HUES48 (cell line): ENCODE data around the gene TRIM42.

Experiments
- H3K27ac ChIP-seq: one replicate; pipeline ENCODE4 v1.7.0; 2013; ENCODE audit warnings: low read depth, low read length, inconsistent platforms
- H3K27me3 ChIP-seq: 2 replicates; pipeline ENCODE4 v1.6.1; 2013; ENCODE audit warnings: mild to moderate bottlenecking, low read length; ENCODE audit not compliant: control insufficient read depth, insufficient read depth
- H3K36me3 ChIP-seq: 2 replicates; pipeline ENCODE4 v1.6.1; 2013; ENCODE audit warnings: low read length; ENCODE audit not compliant: control insufficient read depth, insufficient read depth
- H3K4me1 ChIP-seq: 2 replicates; pipeline ENCODE4 v1.6.1; 2013; ENCODE audit warnings: mild to moderate bottlenecking, low read length; ENCODE audit not compliant: control insufficient read depth, insufficient read depth
- H3K4me3 ChIP-seq: 2 replicates; pipeline ENCODE4 v1.5.1; 2013; ENCODE audit warnings: mild to moderate bottlenecking, low read depth, low read length
- H3K9ac ChIP-seq: 2 replicates; pipeline ENCODE4 v1.6.1; 2013; ENCODE audit warnings: mild to moderate bottlenecking, low read depth, low read length, moderate library complexity
- H3K9me3 ChIP-seq: 2 replicates; pipeline ENCODE4 v1.6.1; 2013; ENCODE audit warnings: low read length; ENCODE audit not compliant: control insufficient read depth, insufficient read depth

Gene TRIM42

DNA sequence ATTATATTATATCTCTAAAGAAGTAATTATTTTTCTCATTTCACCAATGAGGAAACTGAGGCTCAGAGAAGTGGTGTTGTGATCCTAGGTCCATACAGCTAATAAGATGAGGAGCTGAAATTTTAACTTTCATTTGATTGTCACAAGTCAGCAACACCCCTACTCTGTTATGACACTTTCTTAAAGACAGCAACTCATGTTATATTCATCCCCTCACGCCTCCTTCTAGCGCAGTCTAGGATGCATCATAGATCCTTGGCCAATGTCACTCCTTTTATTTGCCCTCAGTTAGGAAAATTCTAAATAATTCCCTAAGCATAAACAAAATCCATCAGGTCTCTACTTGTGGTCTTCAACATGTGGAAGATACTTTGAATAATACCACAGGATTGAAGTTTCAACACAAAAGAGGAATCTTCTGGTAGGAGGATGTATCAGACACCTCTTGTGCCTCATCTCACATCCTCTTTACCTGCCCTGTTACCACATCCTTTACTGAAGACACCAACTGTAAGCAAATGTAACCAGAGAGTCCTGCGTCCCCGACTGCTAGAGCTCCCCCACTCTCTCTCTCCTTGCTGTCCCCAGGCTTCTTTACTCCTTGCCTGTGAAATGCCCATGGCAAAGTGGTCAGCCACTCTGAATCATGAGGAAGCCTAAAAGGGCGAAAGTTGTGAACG lies 53.7 kb downstream of the TRIM42 start:
- H3K4me1 ChIP-seq = peaks cover 6% of the 10 kb centered on the region; the same call in 1 of the 2 replicates
- no peak overlapping the region for H3K27ac ChIP-seq
- H3K4me3 ChIP-seq = no peak overlapping the region
- H3K9ac ChIP-seq = no peak overlapping the region
- no peaks in the 10 kb centered on the region for H3K36me3 ChIP-seq
- no peaks in the 10 kb centered on the region for H3K9me3 ChIP-seq
- no peaks in the 10 kb centered on the region for H3K27me3 ChIP-seq

DNA sequence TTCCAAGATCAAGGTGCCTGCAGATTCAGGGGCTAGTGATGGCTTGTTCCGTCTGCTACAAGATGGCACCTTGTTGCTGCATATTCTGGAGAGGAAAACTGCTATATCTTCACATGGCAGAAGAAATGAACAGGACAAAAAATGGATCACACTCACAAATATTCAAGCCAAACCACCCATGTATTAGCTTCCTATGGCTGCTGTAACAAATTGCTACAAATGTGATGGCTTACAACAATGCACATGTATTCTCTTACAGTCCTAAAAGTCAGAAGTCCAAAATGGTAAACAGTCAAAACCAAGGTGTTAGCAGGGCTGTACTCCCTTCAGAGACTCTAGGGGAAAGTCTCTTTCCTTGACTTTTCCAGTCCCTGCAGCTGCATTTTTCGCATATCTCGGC lies 55.8 kb downstream of the TRIM42 start:
- H3K9me3 ChIP-seq = no peaks in the 10 kb centered on the region
- no peak overlapping the region for H3K9ac ChIP-seq

DNA sequence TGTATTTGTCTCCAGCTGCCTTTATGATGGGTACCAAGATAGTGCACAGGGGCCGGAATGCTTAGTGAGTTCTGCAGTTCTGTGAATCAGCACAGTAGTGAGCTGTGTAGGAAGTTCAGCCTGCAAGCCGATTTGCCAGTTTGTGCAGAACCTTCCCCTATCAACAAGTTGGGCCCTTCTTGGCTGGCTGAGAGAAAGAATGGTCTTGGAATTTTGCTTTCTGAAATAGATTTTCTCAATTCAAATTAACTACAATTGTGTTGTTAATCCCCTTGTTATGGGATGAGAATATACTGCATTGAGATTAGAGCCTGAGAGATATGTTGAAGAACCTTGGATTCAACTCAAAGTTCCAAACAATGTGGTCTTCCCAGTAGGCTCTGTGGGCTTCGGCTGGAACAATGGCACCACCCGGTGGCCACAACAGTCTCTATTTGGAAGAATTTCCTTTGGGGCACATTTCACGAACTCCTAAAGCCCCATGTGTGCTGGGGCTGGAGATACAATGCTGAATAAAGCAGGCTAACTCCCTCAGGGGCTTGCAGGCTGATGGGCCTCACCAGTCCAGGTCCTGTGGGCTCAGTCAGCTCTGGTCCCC lies 59.1 kb downstream of the TRIM42 start:
- Histone ChIP-seq H3K27me3 (no peaks in the 10 kb centered on the region), H3K9me3 (no peaks in the 10 kb centered on the region), H3K9ac (no peak overlapping the region), H3K27ac (no peak overlapping the region), H3K36me3 (no peaks in the 10 kb centered on the region), H3K4me3 (no peak overlapping the region), H3K4me1 (no peaks in the 10 kb centered on the region)

More for the DNA sequence above, 55.8 kb downstream of the TRIM42 start:
- Histone ChIP-seq H3K27me3 (no peaks in the 10 kb centered on the region), H3K4me3 (no peak overlapping the region), H3K4me1 (no peaks in the 10 kb centered on the region), H3K27ac (no peak overlapping the region), H3K36me3 (no peaks in the 10 kb centered on the region)

DNA sequence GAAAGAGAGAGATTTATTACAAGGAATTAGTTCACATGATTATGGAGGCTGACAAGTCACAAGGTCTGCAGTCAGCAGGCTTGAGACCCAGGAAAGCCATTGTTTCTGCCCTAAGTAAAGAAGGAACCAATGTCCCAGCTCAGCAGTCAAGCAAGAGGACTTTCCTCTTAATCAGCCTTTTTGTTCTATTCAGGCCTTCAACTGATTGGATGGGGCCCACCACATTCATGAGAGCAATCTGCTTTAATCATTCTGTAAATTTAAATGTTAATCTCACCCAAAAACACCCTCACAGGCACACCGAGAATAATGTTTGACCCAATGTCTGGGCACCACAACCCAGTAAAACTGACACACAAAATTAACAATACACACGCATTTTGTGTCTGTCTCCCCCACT lies 64.3 kb downstream of the TRIM42 start:
- Histone ChIP-seq H3K27ac (no peak overlapping the region), H3K27me3 (no peaks in the 10 kb centered on the region), H3K4me1 (no peaks in the 10 kb centered on the region), H3K4me3 (no peak overlapping the region), H3K9ac (no peak overlapping the region), H3K9me3 (no peaks in the 10 kb centered on the region), H3K36me3 (no peaks in the 10 kb centered on the region)

DNA sequence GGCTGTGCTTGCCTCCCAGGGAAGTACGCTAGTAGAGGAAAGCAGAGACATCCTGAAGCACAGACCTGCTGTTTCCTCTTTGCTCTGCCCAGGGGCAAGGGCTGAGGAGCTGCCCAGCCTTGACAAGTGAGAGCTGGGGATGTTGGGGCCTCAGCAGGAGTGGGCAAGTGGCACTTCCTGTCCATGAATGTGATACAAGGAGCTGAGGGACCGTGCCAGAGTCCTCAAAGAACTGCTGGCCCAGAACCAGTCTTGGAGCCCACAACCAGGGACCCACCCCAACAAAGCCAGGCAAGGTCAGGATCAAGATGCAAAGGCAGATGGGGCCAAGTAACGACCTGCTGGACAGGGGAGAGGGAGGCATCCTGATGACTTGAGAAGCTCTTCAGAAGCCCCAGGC lies 70.3 kb downstream of the TRIM42 start:
- Histone ChIP-seq H3K9me3 (no peaks in the 10 kb centered on the region), H3K9ac (no peak overlapping the region), H3K4me3 (no peak overlapping the region), H3K27me3 (no peaks in the 10 kb centered on the region), H3K36me3 (no peaks in the 10 kb centered on the region), H3K4me1 (no peaks in the 10 kb centered on the region), H3K27ac (no peak overlapping the region)

DNA sequence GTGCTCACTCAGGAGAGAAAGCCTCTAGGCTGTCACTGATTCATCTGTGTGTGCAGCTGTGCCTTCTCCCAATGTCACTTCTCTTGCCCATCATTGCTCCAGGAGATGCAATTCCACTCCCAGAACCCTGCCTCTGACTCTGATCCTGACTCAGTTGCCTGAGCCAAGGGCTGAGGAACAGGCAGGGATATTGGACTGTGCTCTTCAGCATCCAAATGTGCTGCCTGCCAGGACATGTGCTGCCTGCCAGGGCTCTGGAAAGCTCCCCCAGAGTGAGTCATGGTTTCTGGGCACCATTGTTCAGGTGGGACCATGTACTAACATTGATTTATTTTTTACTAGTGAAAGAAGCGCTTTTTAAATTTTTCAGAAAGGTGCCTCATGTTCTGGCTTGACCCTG lies 71.0 kb downstream of the TRIM42 start:
- no peaks in the 10 kb centered on the region for H3K27me3 ChIP-seq
- H3K4me3 ChIP-seq = no peak overlapping the region

More for the DNA sequence above, 71.0 kb downstream of the TRIM42 start:
- Histone ChIP-seq H3K36me3 (no peaks in the 10 kb centered on the region), H3K9me3 (no peaks in the 10 kb centered on the region), H3K9ac (no peak overlapping the region), H3K4me1 (no peaks in the 10 kb centered on the region), H3K27ac (no peak overlapping the region)
